SJCRH30 (cell line): ENCODE data around the gene GPC6. TPM values are rescaled to one million over a fixed set of nuclear protein-coding genes. Genes with fewer than 3 reads are reported as not detected.
A peak's percentile ranks its signal among the peaks of the same experiment; 100 is the strongest.

Experiments used
- DNase-seq, 2 experiments: peaks; one replicate each; pipeline ENCODE4 v3.0.0-alpha.2; 2015 to 2020
- H3K27ac ChIP-seq: fragments of 250-450 bp; sonication (Bioruptor Pico); 2 replicates; pipeline ENCODE4 v1.5.1; 2020; ENCODE audit warnings: mild to moderate bottlenecking, moderate library complexity
- H3K27me3 ChIP-seq: fragments of 250-450 bp; sonication (Bioruptor Pico); 2 replicates; pipeline ENCODE4 v1.5.1; 2020; ENCODE audit warnings: mild to moderate bottlenecking, moderate library complexity
- H3K36me3 ChIP-seq: fragments of 250-450 bp; sonication (Bioruptor Pico); 2 replicates; pipeline ENCODE4 v1.5.1; 2020; ENCODE audit warnings: mild to moderate bottlenecking, moderate library complexity
- H3K4me1 ChIP-seq: fragments of 250-450 bp; sonication (Bioruptor Pico); 2 replicates; pipeline ENCODE4 v1.5.1; 2020; ENCODE audit warnings: mild to moderate bottlenecking, moderate library complexity
- H3K4me3 ChIP-seq: fragments of 250-450 bp; sonication (Bioruptor Pico); 2 replicates; pipeline ENCODE4 v1.5.1; 2020; ENCODE audit warnings: mild to moderate bottlenecking, moderate library complexity
- H3K9me3 ChIP-seq: fragments of 250-450 bp; sonication (Bioruptor Pico); replicated peaks from 2 replicates; pipeline ENCODE4 v1.5.1; 2020; ENCODE audit warnings: mild to moderate bottlenecking, moderate library complexity
- total RNA-seq: library from RNA; depleted of rRNA; stranded (reverse); fragments of >200 nt; shearing (Covaris generic); gene quantifications from 2 replicates; pipeline ENCODE4 v1.2.3, GENCODE V29; 2014

Gene GPC6
- total RNA-seq, 1 experiment from 2014 or later: 21.1 TPM

GRCh38 chr13:94315188-94315587 lies 1088.6 kb downstream of the GPC6 start:
- no peak for DNase-seq
- H3K27me3 ChIP-seq: no peaks in the 10 kb centered on the region
- no peak overlapping the region for H3K27ac ChIP-seq

GRCh38 chr13:94317063-94317491 lies 1090.5 kb downstream of the GPC6 start:
- Histone ChIP-seq H3K4me1 (no peaks in the 10 kb centered on the region), H3K4me3 (no peak overlapping the region), H3K9me3 (no peaks in the 10 kb centered on the region), H3K36me3 (no peaks in the 10 kb centered on the region), H3K27me3 (no peaks in the 10 kb centered on the region), H3K27ac (no peak overlapping the region)
- no peak for DNase-seq

More at GRCh38 chr13:94315188-94315587, 1088.6 kb downstream of the GPC6 start:
- H3K4me3 ChIP-seq: no peak overlapping the region
- no peaks in the 10 kb centered on the region for H3K4me1 ChIP-seq
- H3K9me3 ChIP-seq: no peaks in the 10 kb centered on the region
- H3K36me3 ChIP-seq: no peaks in the 10 kb centered on the region

- H3K4me1 ChIP-seq: no peaks in the 10 kb centered on the region
- no peaks in the 10 kb centered on the region for H3K36me3 ChIP-seq
- H3K4me3 ChIP-seq: no peak overlapping the region
- H3K9me3 ChIP-seq: no peaks in the 10 kb centered on the region
- no peaks in the 10 kb centered on the region for H3K27me3 ChIP-seq
- DNase-seq: no peak
- no peak overlapping the region for H3K27ac ChIP-seq
Measured at GRCh38 chr13:94318418-94318817, 1091.8 kb downstream of the GPC6 start.

- no peaks in the 10 kb centered on the region for H3K36me3 ChIP-seq
- no peaks in the 10 kb centered on the region for H3K27me3 ChIP-seq
- no peaks in the 10 kb centered on the region for H3K4me1 ChIP-seq
- DNase-seq: no peak
- H3K9me3 ChIP-seq: no peaks in the 10 kb centered on the region
- no peak overlapping the region for H3K4me3 ChIP-seq
- no peak overlapping the region for H3K27ac ChIP-seq
Measured at GRCh38 chr13:94319501-94319900, 1092.9 kb downstream of the GPC6 start.

GRCh38 chr13:94322925-94323763 lies 1096.5 kb downstream of the GPC6 start:
- Histone ChIP-seq H3K27me3 (no peaks in the 10 kb centered on the region), H3K4me3 (no peak overlapping the region), H3K36me3 (no peaks in the 10 kb centered on the region), H3K27ac (no peak overlapping the region), H3K4me1 (peaks cover 10% of the 10 kb centered on the region), H3K9me3 (no peaks in the 10 kb centered on the region)
- DNase-seq: no peak

GRCh38 chr13:94323764-94324758 lies 1097.5 kb downstream of the GPC6 start:
- Histone ChIP-seq H3K27ac (no peak overlapping the region), H3K27me3 (no peaks in the 10 kb centered on the region), H3K9me3 (no peaks in the 10 kb centered on the region), H3K4me3 (no peak overlapping the region), H3K4me1 (peaks cover 15% of the 10 kb centered on the region), H3K36me3 (no peaks in the 10 kb centered on the region)
- DNase-seq: no peak

DNA sequence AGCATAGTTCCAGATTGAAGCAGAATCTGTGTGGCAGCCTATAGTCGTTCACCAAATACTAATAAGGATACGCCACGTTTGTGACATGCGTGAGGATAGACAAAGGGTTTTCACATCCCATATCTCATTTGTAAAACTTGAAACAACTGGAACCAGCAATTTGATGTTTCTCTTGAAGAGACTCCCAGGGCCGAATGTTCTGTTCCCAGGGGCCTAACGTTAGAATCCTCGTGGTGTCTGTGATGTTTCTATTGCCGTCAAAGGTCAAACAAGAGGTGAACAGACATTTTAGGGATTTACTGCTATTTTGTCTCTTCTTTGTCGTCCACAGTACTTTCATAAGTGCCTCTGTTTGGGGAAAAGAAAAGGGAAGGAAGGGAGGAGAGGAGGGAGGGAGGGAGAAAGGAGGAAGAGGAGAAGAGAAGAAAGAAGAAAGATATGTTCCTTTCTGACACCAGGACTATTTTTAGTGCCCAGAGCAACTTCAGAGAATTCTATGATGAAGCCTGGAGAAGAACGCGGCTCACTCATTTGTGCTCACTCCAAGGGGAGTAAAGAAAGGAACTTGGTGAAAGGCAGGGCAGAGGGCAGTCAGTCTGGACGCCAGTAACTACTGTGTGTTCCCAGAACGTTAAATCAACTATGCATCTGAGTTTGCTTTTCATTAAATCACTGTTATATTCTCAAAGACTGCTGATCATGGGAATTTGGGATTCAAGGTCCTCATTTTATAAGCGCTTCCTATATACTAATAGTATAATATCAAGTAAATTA lies 1098.3 kb downstream of the GPC6 start:
- Histone ChIP-seq H3K4me3 (no peak overlapping the region), H3K27ac (no peak overlapping the region), H3K9me3 (no peaks in the 10 kb centered on the region), H3K4me1 (peaks cover 21% of the 10 kb centered on the region), H3K36me3 (no peaks in the 10 kb centered on the region), H3K27me3 (no peaks in the 10 kb centered on the region)
- DNase-seq: no peak

- H3K36me3 ChIP-seq: no peaks in the 10 kb centered on the region
- no peak overlapping the region for H3K27ac ChIP-seq
- no peaks in the 10 kb centered on the region for H3K9me3 ChIP-seq
- no peak for DNase-seq
- H3K4me3 ChIP-seq: no peak overlapping the region
- peaks cover 27% of the 10 kb centered on the region for H3K4me1 ChIP-seq
- H3K27me3 ChIP-seq: no peaks in the 10 kb centered on the region
Measured at GRCh38 chr13:94325650-94326049, 1099.0 kb downstream of the GPC6 start.

DNA sequence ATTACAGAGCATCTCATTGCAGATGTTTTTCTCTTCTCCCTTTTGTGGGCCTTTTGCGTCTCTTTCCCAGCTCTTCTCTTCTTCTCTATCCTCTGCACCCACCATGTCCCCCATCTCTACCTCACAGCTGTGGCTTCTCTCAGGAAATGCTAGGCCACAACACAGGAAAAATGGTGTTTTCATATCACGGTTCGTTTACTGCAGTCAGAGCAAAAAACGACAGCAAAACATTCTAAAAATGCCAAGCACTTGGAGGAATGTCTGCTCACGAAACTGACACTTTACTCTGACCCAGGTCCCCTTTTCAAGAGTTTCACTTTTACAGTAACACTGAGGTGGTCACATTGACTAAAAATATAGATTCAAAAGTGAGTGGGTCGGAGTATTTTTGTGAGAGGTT lies 1100.7 kb downstream of the GPC6 start:
- H3K4me1 ChIP-seq: peaks cover 30% of the 10 kb centered on the region
- no peak overlapping the region for H3K4me3 ChIP-seq
- peak overlapping the region; percentile 25; the same call in 1 of the 2 replicates for H3K27ac ChIP-seq
- H3K27me3 ChIP-seq: no peaks in the 10 kb centered on the region
- peak; percentile 16 to 35 for DNase-seq
- H3K9me3 ChIP-seq: no peaks in the 10 kb centered on the region
- no peaks in the 10 kb centered on the region for H3K36me3 ChIP-seq

- no peak overlapping the region for H3K4me3 ChIP-seq
- no peaks in the 10 kb centered on the region for H3K9me3 ChIP-seq
- DNase-seq: peak; percentile 59 to 66
- H3K4me1 ChIP-seq: peaks cover 30% of the 10 kb centered on the region
- no peaks in the 10 kb centered on the region for H3K36me3 ChIP-seq
- H3K27ac ChIP-seq: no peak overlapping the region; the same call in 1 of the 2 replicates
- no peaks in the 10 kb centered on the region for H3K27me3 ChIP-seq
Measured at GRCh38 chr13:94328381-94329041, 1101.9 kb downstream of the GPC6 start.

DNA sequence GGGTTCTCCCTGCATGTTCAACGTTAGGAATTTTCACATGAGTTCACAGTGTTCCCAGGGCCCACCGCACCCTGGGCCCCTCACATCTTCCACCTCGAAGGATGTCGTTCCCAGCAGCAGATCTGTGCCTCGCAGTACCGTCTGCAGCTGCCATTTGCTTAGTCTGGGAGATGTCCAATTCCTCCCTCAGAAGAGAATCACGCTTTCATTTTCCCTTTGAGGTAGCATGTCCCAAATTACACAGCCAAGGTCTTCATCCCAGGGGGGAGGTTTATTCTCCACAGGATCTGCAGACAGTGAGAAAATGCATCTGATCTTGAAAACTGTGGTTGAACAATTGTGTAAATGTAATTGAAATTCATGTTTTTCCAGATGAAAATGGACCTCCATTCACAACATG lies 1102.7 kb downstream of the GPC6 start:
- Histone ChIP-seq H3K27me3 (no peaks in the 10 kb centered on the region), H3K4me1 (peaks cover 30% of the 10 kb centered on the region), H3K9me3 (no peaks in the 10 kb centered on the region), H3K36me3 (no peaks in the 10 kb centered on the region), H3K27ac (no peak overlapping the region), H3K4me3 (no peak overlapping the region)
- no peak for DNase-seq

- H3K9me3 ChIP-seq: no peaks in the 10 kb centered on the region
- H3K27ac ChIP-seq: no peak overlapping the region
- H3K27me3 ChIP-seq: no peaks in the 10 kb centered on the region
- no peak overlapping the region for H3K4me3 ChIP-seq
- peaks cover 30% of the 10 kb centered on the region for H3K4me1 ChIP-seq
- peak in 1 of 2 experiments; percentile 22 for DNase-seq
- no peaks in the 10 kb centered on the region for H3K36me3 ChIP-seq
Measured at GRCh38 chr13:94329754-94330551, 1103.3 kb downstream of the GPC6 start.

DNA sequence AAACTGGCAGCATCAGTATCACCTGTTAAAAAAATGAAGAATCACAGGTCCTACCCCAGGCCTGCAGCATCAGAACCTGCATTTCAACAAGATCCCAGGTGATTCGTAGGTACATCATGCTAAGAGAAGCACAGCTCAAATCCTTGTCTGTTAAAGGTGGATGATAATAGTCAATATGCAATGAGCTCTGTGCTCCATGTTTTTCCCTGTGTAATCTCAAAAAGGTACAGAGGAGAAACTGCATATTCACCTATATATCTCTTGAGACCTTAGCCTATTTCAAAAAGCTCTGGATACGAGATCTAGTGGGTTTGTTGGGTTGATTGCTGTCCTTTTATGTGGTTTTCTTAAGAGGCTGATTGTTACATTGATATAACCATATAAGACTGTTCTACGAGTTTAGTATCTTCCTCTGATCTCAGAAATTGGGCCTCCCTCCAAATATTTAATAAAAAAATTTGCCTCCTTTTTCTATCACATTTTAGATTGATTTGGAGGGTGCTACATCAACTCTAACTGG lies 1104.0 kb downstream of the GPC6 start:
- no peaks in the 10 kb centered on the region for H3K27me3 ChIP-seq
- H3K9me3 ChIP-seq: no peaks in the 10 kb centered on the region

More for the DNA sequence above, 1104.0 kb downstream of the GPC6 start:
- Histone ChIP-seq H3K4me1 (peaks cover 32% of the 10 kb centered on the region), H3K27ac (no peak overlapping the region), H3K4me3 (no peak overlapping the region), H3K36me3 (no peaks in the 10 kb centered on the region)
- no peak for DNase-seq
